ENCODE data around the gene ZMYND8.
"Not testable (repeated sequence)": the region's sequence is repeated elsewhere in the genome, so short reads cannot be mapped to it uniquely, and the experiment has no call there.

ZMYND8 gene

DNA sequence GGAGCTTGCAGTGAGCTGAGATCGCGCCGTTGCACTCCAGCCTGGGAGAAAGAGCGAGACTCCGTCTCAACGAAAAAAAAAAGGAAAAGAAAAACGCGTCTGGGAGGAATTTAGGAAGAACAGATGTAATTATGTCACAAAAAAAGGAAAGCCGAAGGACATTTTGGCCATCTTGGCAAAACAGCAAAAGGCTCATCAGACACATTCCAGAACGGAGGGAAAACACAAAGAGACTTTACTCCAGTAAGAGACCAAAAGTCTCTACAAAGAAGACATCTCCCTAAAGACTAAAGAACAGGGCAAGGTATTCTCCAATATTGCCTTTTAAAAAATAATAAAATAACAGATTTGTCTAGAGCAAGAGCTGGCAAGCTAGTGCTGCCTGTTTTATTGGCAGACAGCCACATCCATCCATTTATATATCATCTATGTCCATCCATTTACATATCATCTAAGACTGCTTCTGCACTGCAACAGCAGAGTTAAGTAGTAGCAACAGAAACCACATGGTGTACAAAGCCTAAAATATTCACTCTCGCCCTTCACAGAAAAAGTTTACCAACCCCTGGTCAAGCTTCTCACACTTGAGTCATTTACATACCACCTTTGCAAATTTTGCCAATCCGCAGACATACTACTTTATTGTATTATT is 133.9 kb downstream of the ZMYND8 start:
- DNase-seq: no peak

GRCh38 chr20:47221036-47221625 is 135.4 kb downstream of the ZMYND8 start:
- DNase-seq: no peak

GRCh38 chr20:47220161-47220582 is 136.3 kb downstream of the ZMYND8 start:
- no peak for DNase-seq

DNA sequence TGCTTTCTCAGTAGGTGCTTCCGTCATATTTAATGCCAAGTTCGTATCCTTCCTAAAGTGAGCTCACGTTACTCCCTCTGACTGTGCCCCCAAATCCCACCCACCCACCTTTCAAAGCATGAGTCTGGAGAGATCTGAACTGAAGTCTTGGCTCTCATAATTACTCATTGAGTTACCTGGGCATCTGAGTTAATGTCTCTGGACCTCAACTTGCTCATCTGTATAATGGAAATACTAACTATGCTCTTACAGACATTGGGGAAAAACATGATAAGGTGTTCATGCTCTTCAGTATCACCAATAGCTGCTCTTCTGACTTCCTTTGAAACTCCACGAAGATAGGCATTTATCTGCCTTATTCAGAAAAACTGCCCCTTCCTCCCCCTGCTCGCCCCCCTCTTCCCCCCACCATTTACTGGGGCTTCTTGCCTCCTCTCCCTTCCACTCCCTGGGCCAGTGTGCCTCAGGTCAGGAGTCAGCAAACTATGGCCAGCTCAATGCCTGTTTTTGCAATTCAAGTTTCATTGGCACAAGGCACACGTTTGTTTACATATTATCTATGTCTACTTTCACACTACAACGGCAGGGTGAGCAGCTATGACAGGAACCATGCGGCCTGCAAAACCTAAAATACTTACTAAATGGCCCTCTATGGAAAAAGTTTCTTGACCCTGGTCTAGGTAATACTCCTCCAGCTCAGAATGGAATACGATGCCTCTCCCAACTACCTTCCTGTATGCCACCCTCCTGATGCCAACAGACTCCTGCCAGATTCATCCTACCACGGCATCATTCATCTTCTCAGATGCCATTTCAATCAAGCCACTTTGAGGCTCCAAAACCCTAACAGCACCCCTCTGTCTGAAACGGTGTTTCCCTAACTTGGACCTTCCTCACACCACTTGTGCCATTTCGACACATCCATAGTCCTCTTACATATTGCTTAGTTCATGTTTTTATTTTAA is 138.7 kb downstream of the ZMYND8 start:
- no peak for DNase-seq

- no peak for DNase-seq
Measured at GRCh38 chr20:47216819-47217410, 139.6 kb downstream of the ZMYND8 start.

- no peak for DNase-seq
Measured at GRCh38 chr20:47215653-47216397, 140.7 kb downstream of the ZMYND8 start.

DNA sequence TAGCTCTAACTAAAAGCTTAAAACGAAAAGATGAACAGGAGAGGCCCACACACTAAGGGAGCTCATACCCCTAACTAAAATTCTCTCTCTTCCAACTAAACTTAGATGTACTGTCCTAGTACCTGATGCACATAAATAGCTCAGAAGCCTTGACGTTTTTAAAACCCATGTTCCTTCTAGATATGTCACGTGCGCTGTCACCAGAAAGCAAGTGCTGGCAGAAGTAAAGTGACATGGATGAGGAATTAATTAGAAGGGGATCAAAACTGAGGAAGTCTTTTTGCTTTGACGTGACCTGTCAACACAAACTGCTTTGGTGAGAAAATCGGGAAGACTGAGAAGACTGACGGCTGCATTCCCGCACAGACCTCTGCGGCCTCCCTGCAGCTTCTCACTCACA is 142.5 kb downstream of the ZMYND8 start:
- DNase-seq: no peak

- no peak for DNase-seq
Measured at GRCh38 chr20:47212606-47213207, 143.8 kb downstream of the ZMYND8 start.

- DNase-seq: no peak
Measured at GRCh38 chr20:47211036-47211435, 145.5 kb downstream of the ZMYND8 start.

DNA sequence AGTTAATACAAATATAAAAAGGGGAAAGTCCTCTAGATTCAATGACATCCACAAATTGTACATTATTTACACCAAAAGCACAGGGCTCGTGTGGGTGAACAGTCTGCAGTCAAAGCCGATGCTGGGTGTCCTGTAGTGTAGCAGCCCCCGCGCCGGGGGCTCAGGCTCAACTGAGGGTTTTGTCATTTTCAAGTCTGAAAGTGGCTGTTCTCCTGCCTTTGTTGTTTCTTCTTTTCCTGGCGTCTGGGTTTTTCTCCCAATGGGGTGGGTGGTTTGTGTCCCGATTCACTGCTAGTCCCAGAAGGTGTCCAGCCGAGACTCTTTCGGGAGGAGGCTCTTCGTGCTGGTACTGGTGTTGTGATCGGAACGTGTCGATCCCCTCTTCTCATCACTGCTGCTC is 146.0 kb downstream of the ZMYND8 start:
- DNase-seq: no peak

- DNase-seq: no peak
Measured at GRCh38 chr20:47209982-47210381, 146.5 kb downstream of the ZMYND8 start.

DNA sequence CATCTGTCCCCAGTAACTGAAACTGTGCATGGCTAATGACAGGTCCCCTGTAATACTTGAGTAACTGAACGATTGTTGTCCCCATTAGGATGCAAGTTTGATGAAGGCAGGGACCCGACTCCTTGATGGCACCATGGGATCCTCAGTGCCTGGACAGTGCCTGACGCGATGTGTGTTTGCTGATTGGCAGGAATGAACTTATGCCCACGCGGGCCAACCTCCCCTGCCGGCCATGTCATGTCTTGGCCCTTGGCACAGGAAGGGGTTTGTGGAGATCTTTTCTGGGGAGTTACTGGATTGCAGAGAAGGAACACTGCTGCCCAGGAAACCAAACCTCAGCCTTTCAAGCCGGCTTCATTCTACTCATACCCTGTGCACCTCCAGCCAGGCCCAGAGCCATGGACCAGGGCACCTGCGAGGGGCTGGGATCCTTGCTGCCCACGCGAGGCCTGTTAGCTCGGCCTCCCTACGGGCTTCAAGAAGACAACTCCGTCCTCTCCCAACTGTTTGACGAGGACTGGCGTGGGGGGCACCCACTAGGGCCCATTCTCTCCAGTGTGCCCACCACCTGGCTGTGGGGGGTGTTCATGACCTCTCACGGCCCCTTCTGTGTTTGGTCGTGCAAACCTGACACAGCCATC is 147.8 kb downstream of the ZMYND8 start:
- DNase-seq: no peak

DNA sequence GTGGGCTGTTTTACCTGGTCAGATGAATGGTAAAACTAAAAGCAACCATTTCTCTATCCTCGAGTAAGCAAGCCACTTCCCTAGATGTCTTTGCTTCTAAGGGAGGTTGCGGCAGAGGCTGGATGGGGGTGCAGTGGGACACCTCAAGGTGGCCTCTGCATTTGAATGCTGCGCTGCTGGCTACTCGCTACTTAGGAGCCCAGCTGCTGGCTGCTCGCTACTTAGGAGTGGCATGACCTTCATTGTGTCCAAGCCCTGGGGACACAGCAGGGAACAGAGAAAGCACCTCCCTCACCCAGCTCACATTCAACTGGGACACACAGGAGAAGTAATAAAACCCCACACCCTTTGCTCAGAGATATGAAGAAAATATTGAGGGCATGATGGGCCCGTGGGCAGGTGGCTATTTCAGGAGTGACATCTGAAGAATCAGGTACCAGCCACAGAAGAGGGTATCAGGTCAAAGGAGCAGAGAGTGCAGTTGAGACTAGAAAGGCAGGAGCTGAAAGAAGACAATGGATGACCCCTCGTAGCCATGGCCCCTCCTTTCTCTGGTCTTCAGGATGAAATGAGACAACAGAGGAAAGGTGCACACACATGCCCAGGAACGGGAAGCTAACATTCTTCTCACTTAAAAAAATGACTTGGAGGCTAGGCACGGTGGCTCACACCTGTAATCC is 149.4 kb downstream of the ZMYND8 start:
- no peak for DNase-seq

DNA sequence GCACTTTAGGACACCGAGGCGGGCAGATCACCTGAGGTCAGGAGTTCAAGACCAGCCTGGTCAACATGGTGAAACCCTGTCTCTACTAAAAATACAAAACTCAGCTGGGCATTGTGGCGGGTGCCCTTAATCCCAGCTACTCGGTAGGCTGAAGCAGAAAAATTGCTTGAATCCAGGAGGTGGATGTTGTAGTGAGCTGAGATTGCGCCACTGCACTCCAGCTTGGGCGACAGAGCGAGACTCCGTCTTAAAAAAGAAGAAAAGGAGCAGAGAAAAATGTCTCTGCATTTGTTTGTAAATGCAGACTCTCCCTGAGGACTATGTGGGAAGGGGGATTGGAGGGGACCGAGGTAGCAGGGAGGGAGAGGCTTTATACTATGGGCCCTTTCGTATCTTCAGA is 149.9 kb downstream of the ZMYND8 start:
- DNase-seq: not testable (repeated sequence)

GRCh38 chr20:47205577-47206123 is 150.8 kb downstream of the ZMYND8 start:
- no peak for DNase-seq

DNA sequence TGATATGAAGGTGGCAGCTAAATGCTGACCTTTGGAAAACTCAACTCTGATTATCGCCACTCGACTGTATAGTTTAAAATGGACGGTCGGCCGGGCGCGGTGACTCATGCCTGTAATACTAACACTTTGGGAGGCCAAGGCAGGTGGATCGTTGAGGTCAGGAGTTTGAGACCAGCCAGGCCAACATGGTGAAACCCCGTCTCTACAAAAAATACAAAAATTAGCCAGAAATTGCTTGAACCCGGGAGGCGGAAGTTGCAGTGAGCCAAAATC is 151.7 kb downstream of the ZMYND8 start:
- not testable (repeated sequence) for DNase-seq

GRCh38 chr20:47204008-47204849 is 152.3 kb downstream of the ZMYND8 start:
- DNase-seq: no peak

DNA sequence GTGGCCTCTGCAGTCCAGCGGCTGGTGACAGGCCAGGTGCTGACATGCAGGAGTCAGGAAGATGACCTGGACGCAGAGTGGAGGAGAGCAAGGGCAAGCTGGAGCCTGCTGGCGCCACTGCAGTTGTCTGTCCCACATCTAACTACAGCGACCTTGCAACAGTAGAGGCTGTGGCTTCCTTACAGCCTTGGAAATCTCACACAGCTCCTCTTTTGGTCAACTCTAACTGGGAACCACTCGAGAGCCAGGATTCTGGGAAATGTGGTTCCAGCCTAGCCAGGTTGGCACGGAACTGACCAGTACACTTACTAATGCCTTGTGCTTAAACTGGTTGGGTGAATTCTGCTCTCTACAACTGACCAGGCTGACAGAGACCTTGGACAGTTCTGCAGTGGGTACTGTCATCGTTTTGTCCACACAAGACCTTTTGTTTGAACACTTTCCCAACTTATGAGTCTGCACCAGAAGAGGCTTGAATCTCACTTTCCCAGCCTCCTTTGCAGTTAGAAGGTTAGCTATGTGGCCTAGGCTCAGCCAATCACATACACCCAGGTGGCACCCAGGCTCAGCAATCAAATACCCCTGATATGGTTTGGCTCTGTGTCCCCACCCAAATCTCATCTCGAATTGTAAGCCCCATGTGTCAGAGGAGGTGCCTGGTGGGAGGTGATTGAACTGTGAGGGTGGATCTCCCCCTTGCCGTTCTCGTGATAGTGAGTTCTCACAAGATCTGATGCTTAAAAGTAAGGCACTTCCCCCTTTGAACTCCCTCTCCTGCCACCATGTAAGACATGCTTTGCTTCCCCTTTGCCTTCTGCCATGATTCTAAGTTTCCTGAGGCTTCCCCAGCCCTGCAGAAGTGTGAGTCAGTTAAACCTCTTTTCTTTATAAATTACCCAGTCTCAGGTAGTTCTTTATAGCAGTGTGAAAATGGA is 153.5 kb downstream of the ZMYND8 start:
- DNase-seq: no peak

All from NCI-H774 (cell line).